GM13977 (cell line): ENCODE results near the gene DTX4.

ENCODE experiments used
- DNase-seq: peaks from one replicate; pipeline ENCODE4 v3.0.0; 2012; ENCODE audit warnings: low spot score
- CTCF ChIP-seq: IDR thresholded peaks from 2 replicates; pipeline ENCODE4 v1.5.1; 2012; ENCODE audit warnings: mild to moderate bottlenecking, control low read depth; ENCODE audit not compliant: insufficient read depth; ENCODE audit errors: extremely low read depth, missing control alignments
- in situ Hi-C: fragments of 300-500 bp; cut with MboI; formaldehyde crosslinking; loops from one replicate; pipeline ENCODE4 v1.12.0; 2022; ENCODE audit warnings: low sequenced_read_pairs, low pct_unique_long_range_greater_than_20kb, mixed read lengths, inconsistent platforms; ENCODE audit not compliant: unreplicated experiment

Gene DTX4

GRCh38 chr11:59183771-59184170 is 11.8 kb downstream of the DTX4 start:
- in situ Hi-C loops = no loop called here
- DNase-seq = no peak
- TF ChIP-seq CTCF = no peak

DNA sequence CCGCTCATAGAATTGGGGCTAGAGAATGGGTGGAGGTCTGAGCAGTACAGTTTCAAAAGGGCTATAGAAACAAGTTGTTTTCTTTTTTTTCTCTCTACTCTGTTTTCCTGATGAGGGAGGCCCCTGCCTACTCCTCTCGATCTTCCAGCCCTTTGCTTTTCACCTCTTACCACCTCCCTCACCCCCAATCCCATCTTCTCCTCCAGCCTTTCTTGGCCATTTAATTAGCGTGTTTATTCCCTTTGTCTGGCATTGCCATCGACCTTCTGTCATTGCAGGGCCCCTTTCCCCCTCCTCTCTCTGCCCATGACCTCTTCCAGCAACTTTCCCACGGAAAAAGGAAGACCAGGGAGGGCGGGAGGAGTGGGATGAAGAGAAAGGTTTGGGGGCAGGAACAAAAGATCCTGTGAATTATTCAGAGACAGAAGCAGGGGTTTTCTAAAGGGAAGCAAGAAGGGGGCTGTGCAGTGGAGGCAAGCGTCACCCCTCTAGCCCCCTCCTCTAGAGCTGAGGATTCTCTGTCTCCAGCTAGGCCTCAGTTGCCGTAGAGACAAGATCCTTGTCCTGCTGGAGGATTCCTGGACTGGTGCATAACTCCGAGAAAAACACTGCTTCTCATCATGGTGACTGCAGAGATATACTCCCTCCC is 12.9 kb downstream of the DTX4 start:
- no peak for TF ChIP-seq CTCF
- in situ Hi-C loops = no loop called here
- no peak for DNase-seq

GRCh38 chr11:59185386-59185945 is 13.5 kb downstream of the DTX4 start:
- TF ChIP-seq CTCF = no peak
- no peak for DNase-seq
- in situ Hi-C loops = no loop called here

- peak; percentile 77 for DNase-seq
- in situ Hi-C loops = no loop called here
- TF ChIP-seq CTCF = peak; percentile 85
These were observed 14.2 kb downstream of the DTX4 start for GRCh38 chr11:59186130-59186594.

DNA sequence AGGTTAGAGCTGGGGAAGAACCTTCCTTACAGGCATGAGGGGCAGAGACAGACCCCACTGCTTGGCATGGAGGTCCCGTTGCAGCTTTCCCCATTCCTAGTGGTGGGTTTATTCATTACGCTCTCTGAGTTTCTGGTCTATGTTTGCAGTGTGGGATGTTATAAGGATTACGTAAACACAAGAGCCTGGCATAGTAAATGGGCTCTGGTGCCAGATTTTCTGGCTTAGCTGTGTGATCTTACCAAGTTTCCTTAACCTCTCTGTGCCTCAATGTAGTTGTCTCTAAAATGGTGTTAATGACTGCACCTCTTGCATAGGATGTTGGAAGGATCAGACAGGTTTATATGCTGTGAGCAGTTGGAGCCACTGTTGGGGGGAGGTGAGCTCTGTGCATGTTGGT is 15.1 kb downstream of the DTX4 start:
- no peak for DNase-seq
- TF ChIP-seq CTCF = no peak
- in situ Hi-C loops = no loop called here

GRCh38 chr11:59187587-59187986 is 15.7 kb downstream of the DTX4 start:
- in situ Hi-C loops = no loop called here
- DNase-seq = no peak
- no peak for TF ChIP-seq CTCF
